HEK293 (cell line): Measurements from ENCODE around the gene CDC20.

Experiments used
- CTCF ChIA-PET: fragments of 350-600 bp; formaldehyde crosslinking; extraction: SDS; loops from one replicate; lab custom pipeline; 2021; ENCODE audit warnings: antibody characterized with exemption; lab: Yijun Ruan, JAX
- POLR2A ChIA-PET: fragments of 300-600 bp; formaldehyde crosslinking; extraction: SDS; loops from one replicate; lab custom pipeline; 2020; ENCODE audit warnings: antibody characterized with exemption, inconsistent platforms; lab: Yijun Ruan, JAX
- H3K27ac ChIP-seq: fragments of 200-500 bp; sonication (Bioruptor generic); 2 replicates; pipeline ENCODE4 v1.5.1; 2014; ENCODE audit warnings: low read depth, low read length, control low read depth, inconsistent platforms; ENCODE audit errors: extremely low read depth
- H3K36me3 ChIP-seq, 2 experiments: fragments of 200-500 bp in 1 of 2; sonication (Bioruptor generic) in 1 of 2; 1 replicate in 1 of 2; 2 replicates in 1 of 2; pipeline ENCODE4 v1.5.1; 2014 to 2017; ENCODE audit warnings: inconsistent platforms in 2 of 2, low read length in 2 of 2; ENCODE audit not compliant: control insufficient read depth in 2 of 2, insufficient read depth in 1 of 2
- H3K4me1 ChIP-seq: fragments of 200-500 bp; sonication (Bioruptor generic); 2 replicates; pipeline ENCODE4 v1.5.1; 2014; ENCODE audit warnings: mild to moderate bottlenecking, low read length, inconsistent platforms; ENCODE audit not compliant: control insufficient read depth, insufficient read depth
- H3K4me3 ChIP-seq: 2 replicates; pipeline ENCODE4 v1.5.1; 2011; ENCODE audit warnings: low read depth, mild to moderate bottlenecking, control low read depth, low read length, moderate library complexity
- H3K9me3 ChIP-seq: fragments of 200-500 bp; sonication (Bioruptor generic); 2 replicates; pipeline ENCODE4 v1.5.1; 2014; ENCODE audit warnings: low read depth, low read length, inconsistent platforms; ENCODE audit not compliant: control insufficient read depth, insufficient read depth
- EGR2 ChIP-seq: fragments of 450-650 bp; formaldehyde crosslinking; IDR thresholded peaks from 2 replicates; pipeline ENCODE4 v1.5.1; 2016; ENCODE audit warnings: low read depth, missing biosample characterization, missing genetic modification characterization
- GLIS1 ChIP-seq: fragments of 450-650 bp; formaldehyde crosslinking; IDR thresholded peaks from 2 replicates; pipeline ENCODE4 v1.5.1; 2016; ENCODE audit warnings: missing biosample characterization, missing genetic modification characterization
- GLIS2 ChIP-seq: fragments of 450-650 bp; formaldehyde crosslinking; IDR thresholded peaks from 2 replicates; pipeline ENCODE4 v1.5.1; 2016; ENCODE audit warnings: missing biosample characterization, missing genetic modification characterization
- KLF16 ChIP-seq: fragments of 450-650 bp; formaldehyde crosslinking; IDR thresholded peaks from 2 replicates; pipeline ENCODE4 v1.5.1; 2017; ENCODE audit warnings: missing biosample characterization, missing genetic modification characterization
- KLF8 ChIP-seq: fragments of 450-650 bp; formaldehyde crosslinking; IDR thresholded peaks from 2 replicates; pipeline ENCODE4 v1.5.1; 2016; ENCODE audit warnings: missing biosample characterization, missing genetic modification characterization
- SP2 ChIP-seq: fragments of 450-650 bp; formaldehyde crosslinking; IDR thresholded peaks from 2 replicates; pipeline ENCODE4 v1.5.1; 2016; ENCODE audit warnings: missing biosample characterization, missing genetic modification characterization
- WT1 ChIP-seq: fragments of 450-650 bp; formaldehyde crosslinking; IDR thresholded peaks from 2 replicates; pipeline ENCODE4 v1.5.1; 2016; ENCODE audit warnings: missing biosample characterization, missing genetic modification characterization
- ZBTB21 ChIP-seq: fragments of 450-650 bp; formaldehyde crosslinking; IDR thresholded peaks from 2 replicates; pipeline ENCODE4 v1.5.1; 2017; ENCODE audit warnings: missing biosample characterization, missing genetic modification characterization
- ZFP69B ChIP-seq: fragments of 450-650 bp; formaldehyde crosslinking; IDR thresholded peaks from 2 replicates; pipeline ENCODE4 v1.5.1; 2016; ENCODE audit warnings: missing biosample characterization, missing genetic modification characterization
- ZIC2 ChIP-seq: fragments of 450-650 bp; formaldehyde crosslinking; IDR thresholded peaks from 2 replicates; pipeline ENCODE4 v1.5.1; 2016; ENCODE audit warnings: missing biosample characterization, missing genetic modification characterization
- ZNF10 ChIP-seq: fragments of 450-650 bp; formaldehyde crosslinking; IDR thresholded peaks from 2 replicates; pipeline ENCODE4 v1.5.1; 2017; ENCODE audit warnings: missing biosample characterization, missing genetic modification characterization
- ZNF155 ChIP-seq: fragments of 450-650 bp; formaldehyde crosslinking; IDR thresholded peaks from 2 replicates; pipeline ENCODE4 v1.5.1; 2016; ENCODE audit warnings: missing biosample characterization, missing genetic modification characterization
- ZNF19 ChIP-seq: fragments of 450-650 bp; formaldehyde crosslinking; IDR thresholded peaks from 2 replicates; pipeline ENCODE4; 2016; ENCODE audit warnings: missing biosample characterization, missing genetic modification characterization, low read depth
- ZNF24 ChIP-seq: fragments of 450-650 bp; formaldehyde crosslinking; IDR thresholded peaks from 2 replicates; pipeline ENCODE4 v1.5.1; 2016; ENCODE audit warnings: missing biosample characterization, missing genetic modification characterization
- ZNF391 ChIP-seq: fragments of 450-650 bp; formaldehyde crosslinking; IDR thresholded peaks from 2 replicates; pipeline ENCODE4 v1.5.1; 2016; ENCODE audit warnings: low read depth, missing biosample characterization, missing genetic modification characterization, borderline replicate concordance
- ZNF501 ChIP-seq: fragments of 450-650 bp; formaldehyde crosslinking; IDR thresholded peaks from 2 replicates; pipeline ENCODE4 v1.5.1; 2016; ENCODE audit warnings: missing biosample characterization, missing genetic modification characterization
- ZNF600 ChIP-seq: fragments of 450-650 bp; formaldehyde crosslinking; IDR thresholded peaks from 2 replicates; pipeline ENCODE4 v1.5.1; 2016; ENCODE audit warnings: missing biosample characterization, missing genetic modification characterization
- ZNF623 ChIP-seq: fragments of 450-650 bp; formaldehyde crosslinking; IDR thresholded peaks from 2 replicates; pipeline ENCODE4 v1.5.1; 2016; ENCODE audit warnings: missing biosample characterization, missing genetic modification characterization
- ZNF624 ChIP-seq: fragments of 450-650 bp; formaldehyde crosslinking; IDR thresholded peaks from 2 replicates; pipeline ENCODE4 v1.5.1; 2017; ENCODE audit warnings: missing biosample characterization, missing genetic modification characterization
- ZNF677 ChIP-seq: fragments of 450-650 bp; IDR thresholded peaks from 2 replicates; pipeline ENCODE4 v1.5.0; 2018; ENCODE audit warnings: missing biosample characterization, mild to moderate bottlenecking, missing genetic modification characterization, moderate library complexity
- ZNF777 ChIP-seq: fragments of 450-650 bp; formaldehyde crosslinking; IDR thresholded peaks from 2 replicates; pipeline ENCODE4 v1.5.1; 2017; ENCODE audit warnings: missing biosample characterization, missing genetic modification characterization, borderline replicate concordance
- ZNF843 ChIP-seq: fragments of 450-650 bp; formaldehyde crosslinking; IDR thresholded peaks from 2 replicates; pipeline ENCODE4 v1.5.1; 2016; ENCODE audit warnings: missing biosample characterization, missing genetic modification characterization
- ZSCAN30 ChIP-seq: fragments of 450-650 bp; IDR thresholded peaks from 2 replicates; pipeline ENCODE4 v1.5.1; 2018; ENCODE audit warnings: missing biosample characterization, mild to moderate bottlenecking, missing genetic modification characterization, moderate library complexity
- TF ChIP-seq, protein P1 (sequence below): fragments of 450-650 bp; formaldehyde crosslinking; IDR thresholded peaks from 2 replicates; pipeline ENCODE4 v1.5.1; 2016; ENCODE audit warnings: missing biosample characterization, missing genetic modification characterization
- TF ChIP-seq, protein P2 (sequence below): fragments of 450-650 bp; formaldehyde crosslinking; IDR thresholded peaks from 2 replicates; pipeline ENCODE4 v1.5.1; 2016; ENCODE audit warnings: missing biosample characterization, missing genetic modification characterization
- TF ChIP-seq, protein P3 (sequence below): fragments of 450-650 bp; formaldehyde crosslinking; IDR thresholded peaks from 2 replicates; pipeline ENCODE4 v1.5.1; 2016; ENCODE audit warnings: missing biosample characterization, missing genetic modification characterization
- TF ChIP-seq, protein P4 (sequence below): fragments of 450-650 bp; formaldehyde crosslinking; IDR thresholded peaks from 2 replicates; pipeline ENCODE4 v1.5.1; 2016; ENCODE audit warnings: missing biosample characterization, missing genetic modification characterization, low read depth

CDC20 gene

DNA sequence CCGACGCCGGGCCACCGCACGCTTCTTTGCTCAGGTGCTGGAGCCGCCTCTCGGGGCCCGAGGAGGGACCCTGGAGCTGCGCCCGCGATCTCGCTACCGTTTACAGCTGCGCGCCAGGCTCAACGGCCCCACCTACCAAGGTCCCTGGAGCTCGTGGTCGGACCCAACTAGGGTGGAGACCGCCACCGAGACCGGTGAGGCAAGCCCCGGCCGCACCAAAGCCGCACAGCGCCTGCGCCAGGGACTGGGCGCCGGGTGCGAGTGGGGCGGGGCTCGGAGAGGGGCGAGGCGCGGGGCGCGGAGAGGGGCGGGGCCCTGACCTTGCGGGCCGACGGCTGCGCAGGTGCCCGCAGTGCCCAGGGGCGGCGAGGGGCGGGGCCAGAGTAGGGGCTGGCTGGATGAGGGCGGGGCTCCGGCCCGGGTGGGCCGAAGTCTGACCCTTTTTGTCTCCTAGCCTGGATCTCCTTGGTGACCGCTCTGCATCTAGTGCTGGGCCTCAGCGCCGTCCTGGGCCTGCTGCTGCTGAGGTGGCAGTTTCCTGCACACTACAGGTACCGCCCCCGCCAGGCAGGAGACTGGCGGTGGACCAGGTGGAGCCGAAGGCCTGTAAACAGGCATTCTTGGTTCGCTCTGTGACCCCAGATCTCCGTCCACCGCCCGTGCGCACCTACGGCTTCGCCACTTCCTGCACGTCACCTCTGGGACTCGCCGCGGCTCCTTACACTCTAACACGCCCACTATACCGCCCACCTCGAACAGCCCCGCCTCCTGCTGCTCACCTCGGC lies 9.8 kb upstream of the CDC20 start (continued):
- 0 out of 2 replicates have a peak, but pooled peaks have one; percentile 21 for TF ChIP-seq ZIC2 (tag by site-specific recombination)
- TF ChIP-seq WT1 = 0 out of 2 replicates have a peak, but pooled peaks have one; percentile 16
- no peak for TF ChIP-seq ZNF155 (tag by site-specific recombination)
- TF ChIP-seq ZFP69B (tag by site-specific recombination) = peak; percentile 81
- peak; percentile 42; the same call in 1 of the 2 replicates for TF ChIP-seq ZNF391 (tag by site-specific recombination)
- peak; percentile 30; the same call in 1 of the 2 replicates for TF ChIP-seq ZNF24 (tag by site-specific recombination)
- TF ChIP-seq ZBTB21 (tag by site-specific recombination) = peak; percentile 60; the same call in 1 of the 2 replicates
- peak; percentile 69 for TF ChIP-seq ZSCAN30 (tag by site-specific recombination)
- TF ChIP-seq, protein P1, sequence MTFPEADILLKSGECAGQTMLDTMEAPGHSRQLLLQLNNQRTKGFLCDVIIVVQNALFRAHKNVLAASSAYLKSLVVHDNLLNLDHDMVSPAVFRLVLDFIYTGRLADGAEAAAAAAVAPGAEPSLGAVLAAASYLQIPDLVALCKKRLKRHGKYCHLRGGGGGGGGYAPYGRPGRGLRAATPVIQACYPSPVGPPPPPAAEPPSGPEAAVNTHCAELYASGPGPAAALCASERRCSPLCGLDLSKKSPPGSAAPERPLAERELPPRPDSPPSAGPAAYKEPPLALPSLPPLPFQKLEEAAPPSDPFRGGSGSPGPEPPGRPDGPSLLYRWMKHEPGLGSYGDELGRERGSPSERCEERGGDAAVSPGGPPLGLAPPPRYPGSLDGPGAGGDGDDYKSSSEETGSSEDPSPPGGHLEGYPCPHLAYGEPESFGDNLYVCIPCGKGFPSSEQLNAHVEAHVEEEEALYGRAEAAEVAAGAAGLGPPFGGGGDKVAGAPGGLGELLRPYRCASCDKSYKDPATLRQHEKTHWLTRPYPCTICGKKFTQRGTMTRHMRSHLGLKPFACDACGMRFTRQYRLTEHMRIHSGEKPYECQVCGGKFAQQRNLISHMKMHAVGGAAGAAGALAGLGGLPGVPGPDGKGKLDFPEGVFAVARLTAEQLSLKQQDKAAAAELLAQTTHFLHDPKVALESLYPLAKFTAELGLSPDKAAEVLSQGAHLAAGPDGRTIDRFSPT (tag by site-specific recombination) = peak; percentile 77; the same call in 1 of the 2 replicates
- no peak for TF ChIP-seq ZNF623 (tag by site-specific recombination)
- peak; percentile 42; the same call in 1 of the 2 replicates for TF ChIP-seq ZNF501 (tag by site-specific recombination)
- TF ChIP-seq GLIS1 (tag by site-specific recombination) = peak; percentile 24; the same call in 1 of the 2 replicates
- TF ChIP-seq ZNF843 (tag by site-specific recombination) = peak; percentile 57; the same call in 1 of the 2 replicates
- TF ChIP-seq, protein P2, sequence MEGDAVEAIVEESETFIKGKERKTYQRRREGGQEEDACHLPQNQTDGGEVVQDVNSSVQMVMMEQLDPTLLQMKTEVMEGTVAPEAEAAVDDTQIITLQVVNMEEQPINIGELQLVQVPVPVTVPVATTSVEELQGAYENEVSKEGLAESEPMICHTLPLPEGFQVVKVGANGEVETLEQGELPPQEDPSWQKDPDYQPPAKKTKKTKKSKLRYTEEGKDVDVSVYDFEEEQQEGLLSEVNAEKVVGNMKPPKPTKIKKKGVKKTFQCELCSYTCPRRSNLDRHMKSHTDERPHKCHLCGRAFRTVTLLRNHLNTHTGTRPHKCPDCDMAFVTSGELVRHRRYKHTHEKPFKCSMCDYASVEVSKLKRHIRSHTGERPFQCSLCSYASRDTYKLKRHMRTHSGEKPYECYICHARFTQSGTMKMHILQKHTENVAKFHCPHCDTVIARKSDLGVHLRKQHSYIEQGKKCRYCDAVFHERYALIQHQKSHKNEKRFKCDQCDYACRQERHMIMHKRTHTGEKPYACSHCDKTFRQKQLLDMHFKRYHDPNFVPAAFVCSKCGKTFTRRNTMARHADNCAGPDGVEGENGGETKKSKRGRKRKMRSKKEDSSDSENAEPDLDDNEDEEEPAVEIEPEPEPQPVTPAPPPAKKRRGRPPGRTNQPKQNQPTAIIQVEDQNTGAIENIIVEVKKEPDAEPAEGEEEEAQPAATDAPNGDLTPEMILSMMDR = peak; percentile 39; the same call in 1 of the 2 replicates

DNA sequence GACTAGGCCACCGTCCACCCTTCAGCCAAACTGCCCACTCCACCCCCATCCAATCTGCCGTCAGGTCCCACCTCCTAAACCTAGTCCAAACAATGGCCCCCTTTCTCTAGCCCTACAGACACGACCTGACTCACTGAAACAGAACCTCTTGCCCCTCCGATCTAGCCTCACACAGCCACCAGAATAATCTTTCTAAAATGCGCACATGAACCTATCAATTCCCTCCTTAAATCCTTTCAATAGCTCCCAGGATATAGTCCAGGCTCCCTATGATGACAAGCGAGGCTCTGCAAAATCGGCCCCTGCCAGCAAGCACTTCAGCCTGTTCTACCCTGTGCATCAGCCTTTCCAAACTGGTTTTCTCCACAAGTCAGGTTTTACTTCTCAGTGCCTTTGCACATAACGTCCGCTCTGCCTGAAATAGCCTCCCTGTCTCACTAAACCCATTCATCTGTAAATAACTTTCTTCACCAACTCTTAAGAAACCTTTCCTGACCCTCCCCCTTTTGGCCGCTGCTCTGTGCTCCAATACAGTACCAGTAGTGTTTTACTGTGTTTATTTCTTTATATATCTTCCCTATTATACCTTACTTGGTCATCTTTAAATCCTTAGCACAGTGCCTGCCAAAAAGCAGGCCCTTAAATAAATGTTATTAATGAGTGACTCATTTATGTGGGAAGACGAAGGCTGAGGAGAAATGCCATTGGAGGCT lies 9.0 kb upstream of the CDC20 start:
- no peaks in the 10 kb centered on the region for H3K9me3 ChIP-seq
- H3K4me3 ChIP-seq = peak overlapping the region; percentile 55
- ChIA-PET POLR2A (interaction anchor here (2.3 kb wide), 1 partner anchor 9 kb away, joined by 5 read pairs; the partner anchor contains the start of gene CDC20), CTCF (interaction anchor here (1.2 kb wide), 1 partner anchor 8 kb away, joined by 5 read pairs; the partner anchor contains the start of gene CDC20)
- 0 out of 2 replicates have a peak, but pooled peaks cover 3% of the 10 kb centered on the region for H3K4me1 ChIP-seq
- H3K27ac ChIP-seq = peak overlapping the region; percentile 48; the same call in 1 of the 2 replicates
- H3K36me3 ChIP-seq = no peaks in the 10 kb centered on the region
- TF ChIP-seq, protein P3, sequence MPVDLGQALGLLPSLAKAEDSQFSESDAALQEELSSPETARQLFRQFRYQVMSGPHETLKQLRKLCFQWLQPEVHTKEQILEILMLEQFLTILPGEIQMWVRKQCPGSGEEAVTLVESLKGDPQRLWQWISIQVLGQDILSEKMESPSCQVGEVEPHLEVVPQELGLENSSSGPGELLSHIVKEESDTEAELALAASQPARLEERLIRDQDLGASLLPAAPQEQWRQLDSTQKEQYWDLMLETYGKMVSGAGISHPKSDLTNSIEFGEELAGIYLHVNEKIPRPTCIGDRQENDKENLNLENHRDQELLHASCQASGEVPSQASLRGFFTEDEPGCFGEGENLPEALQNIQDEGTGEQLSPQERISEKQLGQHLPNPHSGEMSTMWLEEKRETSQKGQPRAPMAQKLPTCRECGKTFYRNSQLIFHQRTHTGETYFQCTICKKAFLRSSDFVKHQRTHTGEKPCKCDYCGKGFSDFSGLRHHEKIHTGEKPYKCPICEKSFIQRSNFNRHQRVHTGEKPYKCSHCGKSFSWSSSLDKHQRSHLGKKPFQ (tag by site-specific recombination) = no peak
- TF ChIP-seq SP2 (tag by site-specific recombination) (no peak), ZNF10 (tag by site-specific recombination) (no peak), KLF16 (no peak), ZNF623 (tag by site-specific recombination) (peak; percentile 44), KLF8 (tag by site-specific recombination) (peak; percentile 63; the same call in 1 of the 2 replicates), ZNF391 (tag by site-specific recombination) (peak; percentile 5; the same call in 1 of the 2 replicates), ZNF624 (tag by site-specific recombination) (no peak), GLIS2 (tag by site-specific recombination) (no peak), ZNF843 (tag by site-specific recombination) (no peak), ZNF677 (no peak), ZNF777 (0 out of 2 replicates have a peak, but pooled peaks have one; percentile 28), ZNF600 (tag by site-specific recombination) (0 out of 2 replicates have a peak, but pooled peaks have one; percentile 15), ZNF19 (no peak), EGR2 (tag by site-specific recombination) (no peak)
- TF ChIP-seq, protein P4, sequence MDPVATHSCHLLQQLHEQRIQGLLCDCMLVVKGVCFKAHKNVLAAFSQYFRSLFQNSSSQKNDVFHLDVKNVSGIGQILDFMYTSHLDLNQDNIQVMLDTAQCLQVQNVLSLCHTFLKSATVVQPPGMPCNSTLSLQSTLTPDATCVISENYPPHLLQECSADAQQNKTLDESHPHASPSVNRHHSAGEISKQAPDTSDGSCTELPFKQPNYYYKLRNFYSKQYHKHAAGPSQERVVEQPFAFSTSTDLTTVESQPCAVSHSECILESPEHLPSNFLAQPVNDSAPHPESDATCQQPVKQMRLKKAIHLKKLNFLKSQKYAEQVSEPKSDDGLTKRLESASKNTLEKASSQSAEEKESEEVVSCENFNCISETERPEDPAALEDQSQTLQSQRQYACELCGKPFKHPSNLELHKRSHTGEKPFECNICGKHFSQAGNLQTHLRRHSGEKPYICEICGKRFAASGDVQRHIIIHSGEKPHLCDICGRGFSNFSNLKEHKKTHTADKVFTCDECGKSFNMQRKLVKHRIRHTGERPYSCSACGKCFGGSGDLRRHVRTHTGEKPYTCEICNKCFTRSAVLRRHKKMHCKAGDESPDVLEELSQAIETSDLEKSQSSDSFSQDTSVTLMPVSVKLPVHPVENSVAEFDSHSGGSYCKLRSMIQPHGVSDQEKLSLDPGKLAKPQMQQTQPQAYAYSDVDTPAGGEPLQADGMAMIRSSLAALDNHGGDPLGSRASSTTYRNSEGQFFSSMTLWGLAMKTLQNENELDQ (tag by site-specific recombination) = no peak
